ENCODE measurements around the gene LYZL1.

DNA sequence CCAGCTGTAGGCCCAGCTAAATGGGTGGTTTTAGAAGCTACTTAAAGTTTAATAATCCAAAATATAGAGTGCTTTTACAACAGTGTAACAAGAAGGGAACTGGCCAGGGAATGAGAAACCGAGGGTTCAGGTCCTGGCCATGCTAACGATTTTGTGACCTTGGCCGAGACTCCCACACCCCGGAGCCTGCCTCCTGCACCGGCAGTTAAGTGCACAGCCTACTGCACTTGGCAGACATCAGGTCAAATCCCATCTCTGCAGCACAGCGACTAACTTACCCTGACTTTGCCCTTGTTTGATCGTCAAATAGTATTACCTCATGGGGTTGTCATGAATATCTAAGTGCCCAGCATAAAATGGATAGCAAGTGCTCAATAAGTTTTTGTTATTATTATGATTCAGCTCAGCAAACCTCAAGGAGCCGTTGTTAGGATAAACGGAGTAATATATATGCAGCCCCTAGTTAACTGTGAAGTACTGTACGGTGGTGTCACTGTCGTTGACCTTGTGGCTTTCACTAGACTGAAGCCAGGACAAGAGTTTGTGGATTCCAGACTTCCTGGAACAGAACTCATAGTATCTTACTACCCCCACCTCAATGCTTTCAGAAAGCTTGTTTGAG, 35.5 kb downstream of the LYZL1 start:
- TF ChIP-seq SP1 (IDR thresholded peaks at IDR 0.05) (no peak), ZNF384 (IDR thresholded peaks at IDR 0.05) (no peak), ELF4 (IDR thresholded peaks at IDR 0.05) (no peak)
